Muscle layer of colon (tissue), 2 donors: ENCODE results near the gene PUM1.

Experiments used
- H3K27ac ChIP-seq: one replicate; pipeline ENCODE4 v1.7.0; 2013; ENCODE audit warnings: low read depth, mild to moderate bottlenecking, low read length, moderate library complexity
- H3K27me3 ChIP-seq, 2 donors: one replicate each; pipeline ENCODE4 v1.7.0; 2013; ENCODE audit warnings: low read length in 2 of 2, mild to moderate bottlenecking in 2 of 2; ENCODE audit not compliant: insufficient read depth in 2 of 2, control insufficient read depth in 1 of 2
- H3K36me3 ChIP-seq: one replicate; pipeline ENCODE4 v1.7.0; 2013; ENCODE audit warnings: mild to moderate bottlenecking, low read length; ENCODE audit not compliant: insufficient read depth
- H3K4me1 ChIP-seq: one replicate; pipeline ENCODE4 v1.7.0; 2013; ENCODE audit warnings: mild to moderate bottlenecking, low read length; ENCODE audit not compliant: insufficient read depth
- H3K4me3 ChIP-seq, 2 donors: one replicate each; pipeline ENCODE4 v1.7.0; 2013; ENCODE audit warnings: low read length in 2 of 2, low read depth in 1 of 2, mild to moderate bottlenecking in 1 of 2, moderate library complexity in 1 of 2
- H3K9ac ChIP-seq: one replicate; pipeline ENCODE4 v1.7.0; 2013; ENCODE audit warnings: low read length
- H3K9me3 ChIP-seq: one replicate; pipeline ENCODE4 v1.7.0; 2013; ENCODE audit warnings: mild to moderate bottlenecking, low read length
- donor health status: abdominal sarcoma.
- donor health status: Adenocarcinoma of cecum.

The PUM1 gene

DNA sequence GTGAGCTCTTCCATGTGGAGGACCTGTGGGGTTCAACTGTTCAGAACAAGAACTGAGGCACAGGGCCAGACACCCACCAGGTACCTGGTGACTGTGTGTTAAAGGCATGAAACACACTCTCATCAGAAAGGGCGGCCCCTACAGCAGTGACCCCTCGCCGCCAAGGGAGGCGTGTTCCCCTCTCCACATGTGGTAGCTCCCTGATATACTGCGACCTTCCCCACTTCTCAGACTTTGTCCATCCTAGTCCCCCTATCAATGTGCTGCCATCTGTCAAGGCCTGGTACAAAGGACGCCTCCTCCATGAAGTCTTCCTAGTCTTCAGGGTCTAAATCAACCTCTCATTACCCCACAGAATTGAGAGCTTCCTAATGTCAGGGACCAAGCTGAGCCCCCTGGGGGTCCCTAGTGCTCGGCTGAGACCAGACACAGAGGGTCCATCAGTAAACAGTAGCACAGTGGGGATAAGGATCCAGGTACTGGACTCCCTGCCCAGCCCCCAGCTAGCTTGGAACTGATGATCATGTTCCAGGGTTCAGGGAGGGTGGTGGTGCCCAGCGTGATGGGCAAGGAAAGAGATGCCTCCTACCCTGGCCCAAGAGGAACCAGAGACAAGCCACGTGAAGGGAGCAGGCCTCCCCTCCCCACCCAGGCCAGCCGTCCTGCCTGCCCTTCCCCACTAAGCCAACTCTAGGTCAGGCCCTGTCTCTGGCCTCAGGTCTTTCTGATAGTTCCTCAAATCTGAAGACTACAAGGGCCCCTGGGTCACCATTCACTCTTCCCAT is 167.3 kb downstream of the PUM1 start:
- Histone ChIP-seq H3K4me3 (no peak overlapping the region), H3K36me3 (peaks cover 6% of the 10 kb centered on the region), H3K4me1 (peaks cover 86% of the 10 kb centered on the region), H3K9ac (no peak overlapping the region), H3K27ac (peak overlapping the region; percentile 5), H3K9me3 (no peaks in the 10 kb centered on the region), H3K27me3 (no peaks in the 10 kb centered on the region)

GRCh38 chr1:30896905-30897304 is 168.6 kb downstream of the PUM1 start:
- Histone ChIP-seq H3K27ac (peak overlapping the region; percentile 82), H3K9ac (no peak overlapping the region), H3K27me3 (no peaks in the 10 kb centered on the region), H3K9me3 (no peaks in the 10 kb centered on the region), H3K4me3 (no peak overlapping the region), H3K4me1 (peaks cover 83% of the 10 kb centered on the region), H3K36me3 (peaks cover 6% of the 10 kb centered on the region)

DNA sequence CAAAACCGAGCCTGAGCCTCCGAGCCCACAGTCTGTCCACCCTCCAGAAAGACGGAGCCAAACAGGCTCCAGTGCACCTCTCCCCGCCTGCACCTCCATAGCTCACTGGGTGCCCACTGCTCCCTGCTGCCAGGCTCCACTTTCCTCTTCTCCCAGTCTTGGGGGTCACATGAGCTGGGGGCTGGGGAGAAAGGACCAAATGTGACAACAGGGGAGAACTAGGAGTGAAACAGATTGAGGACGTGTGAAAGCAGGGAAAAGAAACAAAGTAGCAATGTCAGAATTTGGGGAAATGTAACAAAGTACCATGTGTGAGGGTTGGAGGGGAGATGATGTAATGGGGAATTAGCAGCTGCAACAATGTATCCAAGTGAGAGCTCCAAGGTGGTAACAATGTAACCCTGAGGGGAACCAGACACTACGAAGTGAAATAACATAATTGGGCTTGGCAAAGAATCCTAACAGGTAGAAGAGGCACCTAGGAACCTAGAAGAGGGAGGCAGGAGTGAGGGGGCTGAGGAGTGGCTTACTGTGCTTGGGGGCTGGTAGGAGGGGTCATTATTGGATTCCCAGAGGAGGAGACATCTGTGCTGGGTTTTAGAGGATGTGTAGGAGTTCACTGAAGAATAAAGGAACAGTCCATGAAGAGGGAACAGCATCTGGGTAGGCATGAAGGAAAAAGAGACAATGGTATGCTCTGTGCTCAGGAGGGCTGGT is 169.4 kb downstream of the PUM1 start:
- peak overlapping the region; percentile 82 for H3K27ac ChIP-seq
- H3K27me3 ChIP-seq = no peaks in the 10 kb centered on the region
- H3K4me3 ChIP-seq = no peak overlapping the region
- H3K9me3 ChIP-seq = no peaks in the 10 kb centered on the region
- H3K4me1 ChIP-seq = peaks cover 81% of the 10 kb centered on the region
- H3K9ac ChIP-seq = no peak overlapping the region
- H3K36me3 ChIP-seq = peaks cover 6% of the 10 kb centered on the region

- Histone ChIP-seq H3K27me3 (no peaks in the 10 kb centered on the region), H3K4me1 (peaks cover 81% of the 10 kb centered on the region), H3K27ac (peak overlapping the region; percentile 82), H3K9me3 (no peaks in the 10 kb centered on the region), H3K36me3 (peaks cover 6% of the 10 kb centered on the region), H3K4me3 (no peak overlapping the region), H3K9ac (peak overlapping the region; percentile 23)
Measured at GRCh38 chr1:30895382-30895943, 170.1 kb downstream of the PUM1 start.

DNA sequence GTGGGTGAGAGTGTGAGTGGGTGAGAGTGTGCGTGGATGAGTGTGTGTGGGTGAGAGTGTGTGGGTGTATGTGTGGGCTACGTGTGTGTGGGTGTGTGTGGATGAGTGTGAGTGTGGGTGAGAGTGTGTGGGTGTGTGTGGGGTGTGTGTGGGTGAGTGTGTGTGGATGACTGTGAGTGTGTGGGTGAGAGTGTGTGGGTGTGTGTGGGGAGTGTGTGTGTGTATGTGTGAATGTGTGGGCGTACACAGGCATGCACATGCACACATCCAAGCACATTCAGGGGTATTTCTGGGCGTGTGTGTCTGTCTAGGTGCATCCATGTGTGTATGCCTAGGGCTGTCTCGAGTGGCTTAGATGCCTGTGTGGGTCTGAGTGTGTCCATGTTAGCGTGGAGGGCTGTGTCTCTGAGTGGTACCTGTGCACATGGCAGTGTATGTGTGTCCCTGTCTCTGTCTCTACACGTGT is 171.0 kb downstream of the PUM1 start:
- Histone ChIP-seq H3K9ac (no peak overlapping the region), H3K36me3 (peaks cover 6% of the 10 kb centered on the region), H3K4me1 (peaks cover 87% of the 10 kb centered on the region), H3K9me3 (no peaks in the 10 kb centered on the region), H3K27ac (peak overlapping the region; percentile 78), H3K27me3 (no peaks in the 10 kb centered on the region), H3K4me3 (no peak overlapping the region)

GRCh38 chr1:30893776-30894507 is 171.6 kb downstream of the PUM1 start:
- H3K4me3 ChIP-seq = no peak overlapping the region
- H3K27ac ChIP-seq = peak overlapping the region; percentile 52
- no peaks in the 10 kb centered on the region for H3K9me3 ChIP-seq
- H3K9ac ChIP-seq = peak overlapping the region; percentile 15
- peaks cover 6% of the 10 kb centered on the region for H3K36me3 ChIP-seq
- no peaks in the 10 kb centered on the region for H3K27me3 ChIP-seq
- H3K4me1 ChIP-seq = peaks cover 93% of the 10 kb centered on the region

DNA sequence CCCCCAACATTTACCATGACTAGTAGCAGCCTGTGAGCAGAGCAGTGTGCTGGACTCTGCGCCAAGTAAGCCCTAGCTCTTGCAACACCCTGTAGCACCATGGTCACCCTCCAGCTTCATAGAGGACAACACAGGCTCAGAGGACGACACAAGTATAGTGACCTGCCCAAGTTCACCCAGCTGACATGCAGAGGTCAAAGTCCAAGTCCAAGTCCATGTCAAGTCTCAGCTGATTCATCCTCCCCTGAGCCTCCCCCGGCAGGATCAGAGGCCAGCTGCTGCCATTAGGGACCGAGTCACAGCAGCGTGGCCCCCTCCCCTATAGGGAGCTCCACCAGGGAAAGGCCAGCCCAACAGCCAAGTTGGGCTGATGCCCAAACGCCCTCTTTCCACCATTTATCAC is 172.8 kb downstream of the PUM1 start:
- H3K9ac ChIP-seq = no peak overlapping the region
- no peaks in the 10 kb centered on the region for H3K27me3 ChIP-seq
- peak overlapping the region; percentile 56 for H3K27ac ChIP-seq
- H3K9me3 ChIP-seq = no peaks in the 10 kb centered on the region
- peaks cover 6% of the 10 kb centered on the region for H3K36me3 ChIP-seq
- H3K4me3 ChIP-seq = no peak overlapping the region
- H3K4me1 ChIP-seq = peaks cover 93% of the 10 kb centered on the region

DNA sequence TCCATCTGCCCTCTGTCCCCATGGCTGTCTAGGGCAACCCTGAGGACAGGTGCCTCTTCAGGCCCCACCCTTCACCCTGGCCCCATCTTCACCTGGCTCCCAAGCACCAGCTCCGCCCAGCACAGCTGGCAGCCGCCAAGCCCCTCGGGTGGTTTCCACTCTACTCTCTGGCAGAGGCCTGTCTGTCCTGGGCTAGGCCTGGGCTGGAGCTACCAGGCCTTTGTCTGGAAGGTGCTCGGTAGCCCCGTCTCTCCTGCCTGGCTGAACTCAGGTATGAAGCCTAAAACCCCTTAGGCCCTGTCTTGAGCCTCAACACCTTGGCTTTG is 174.3 kb downstream of the PUM1 start:
- Histone ChIP-seq H3K27me3 (no peaks in the 10 kb centered on the region), H3K36me3 (peaks cover 2% of the 10 kb centered on the region), H3K4me1 (peaks cover 93% of the 10 kb centered on the region), H3K27ac (peak overlapping the region; percentile 45), H3K4me3 (no peak overlapping the region), H3K9ac (no peak overlapping the region), H3K9me3 (no peaks in the 10 kb centered on the region)

- Histone ChIP-seq H3K9ac (no peak overlapping the region), H3K27me3 (no peaks in the 10 kb centered on the region), H3K36me3 (no peaks in the 10 kb centered on the region), H3K9me3 (no peaks in the 10 kb centered on the region), H3K4me1 (peaks cover 94% of the 10 kb centered on the region), H3K4me3 (no peak overlapping the region), H3K27ac (peak overlapping the region; percentile 66)
Measured at GRCh38 chr1:30890502-30891226, 174.9 kb downstream of the PUM1 start.

GRCh38 chr1:30889511-30889910 is 176.0 kb downstream of the PUM1 start:
- Histone ChIP-seq H3K9ac (no peak overlapping the region), H3K9me3 (no peaks in the 10 kb centered on the region), H3K4me1 (peaks cover 91% of the 10 kb centered on the region), H3K36me3 (no peaks in the 10 kb centered on the region), H3K27ac (peak overlapping the region; percentile 91), H3K27me3 (no peaks in the 10 kb centered on the region), H3K4me3 (no peak overlapping the region)
